ENCODE data around the gene FOXN3. TPM values are rescaled to one million over a fixed set of nuclear protein-coding genes. Genes with fewer than 3 reads are reported as not detected.

Gene FOXN3
- total and polyA plus RNA-seq, 2 experiments from 2014 or later: 98.9 to 167 TPM

- no peak overlapping the region for H3K4me2 ChIP-seq
- peaks cover 7% of the 10 kb centered on the region; the same call in 1 of the 2 replicates for H3K9me2 ChIP-seq (ENCODE audit: insufficient read depth)
- no peaks in the 10 kb centered on the region for H3K27me3 ChIP-seq (ENCODE audit: insufficient read depth)
- H3K27ac ChIP-seq (ENCODE audit: low read depth): peak overlapping the region; percentile 45; the same call in 1 of the 2 replicates
- no peak overlapping the region for H2AFZ ChIP-seq
- H3K27me3 Mint-ChIP-seq (ENCODE audit: insufficient read depth, low read depth, poor library complexity): peaks cover 7% of the 10 kb centered on the region
- H4K20me1 ChIP-seq (replicated peaks; ENCODE audit: insufficient read depth): peaks cover 19% of the 10 kb centered on the region
- peaks cover 100% of the 10 kb centered on the region for H3K79me2 ChIP-seq (replicated peaks; ENCODE audit: insufficient read depth)
- H3K36me3 ChIP-seq (ENCODE audit: insufficient read depth): no peaks in the 10 kb centered on the region; the same call in none of the 2 replicates
- H3K4me3 Mint-ChIP-seq: no peak overlapping the region
- H3K9me3 Mint-ChIP-seq: no peaks in the 10 kb centered on the region
- H3K27ac Mint-ChIP-seq: peak overlapping the region; percentile 13; the same call in 1 of the 2 replicates
- no peaks in the 10 kb centered on the region for H3F3A ChIP-seq (replicated peaks; ENCODE audit: low read depth)
- TF ChIP-seq CTCF (conservative IDR thresholded peaks at IDR 0.05; ENCODE audit: low read depth in 2 of 2) (no peak), EZH2 (IDR thresholded peaks at IDR 0.05; ENCODE audit: low read depth, unreplicated experiment) (no peak), EZH2phosphoT487 (IDR thresholded peaks at IDR 0.05; ENCODE audit: unreplicated experiment) (no peak), NANOG (IDR thresholded peaks at IDR 0.05; ENCODE audit: borderline replicate concordance) (no peak), ZNF462 (CRISPR knock-in tag; IDR thresholded peaks at IDR 0.05) (no peak), CREB1 (CRISPR knock-in tag; IDR thresholded peaks at IDR 0.05; ENCODE audit: low read depth) (no peak)
- no peak overlapping the region for H3K4me3 ChIP-seq
- peaks cover 42% of the 10 kb centered on the region for H3K36me3 Mint-ChIP-seq (ENCODE audit: low read depth)
- DNase-seq (ENCODE audit: low spot score) (no peak), ATAC-seq (no peak)
- peaks cover 67% of the 10 kb centered on the region for H3K4me1 Mint-ChIP-seq
- H3K4me1 ChIP-seq (ENCODE audit: insufficient read depth): peaks cover 40% of the 10 kb centered on the region
These were observed 140.5 kb downstream of the FOXN3 start for GRCh38 chr14:89276424-89276975.

All from GM23338 (cell line).